HG02885 (cell line): ENCODE results near the gene ALDH7A1.
"Not testable (repeated sequence)": the region's sequence is repeated elsewhere in the genome, so short reads cannot be mapped to it uniquely, and the experiment has no call there.

Experiments
- ATAC-seq: cut with Tn5 transposase; IDR thresholded peaks from one replicate; pipeline ENCODE4 v1.9.1; 2021; ENCODE audit warnings: mild to moderate bottlenecking; ENCODE audit not compliant: unreplicated experiment, poor library complexity

ALDH7A1 gene

GRCh38 chr5:126597156-126597555 lies 2.1 kb upstream of the ALDH7A1 start:
- no peak for ATAC-seq

- ATAC-seq, result peak; percentile 25
Observed at GRCh38 chr5:126595486-126596083, 566 bp upstream of the ALDH7A1 start.

DNA sequence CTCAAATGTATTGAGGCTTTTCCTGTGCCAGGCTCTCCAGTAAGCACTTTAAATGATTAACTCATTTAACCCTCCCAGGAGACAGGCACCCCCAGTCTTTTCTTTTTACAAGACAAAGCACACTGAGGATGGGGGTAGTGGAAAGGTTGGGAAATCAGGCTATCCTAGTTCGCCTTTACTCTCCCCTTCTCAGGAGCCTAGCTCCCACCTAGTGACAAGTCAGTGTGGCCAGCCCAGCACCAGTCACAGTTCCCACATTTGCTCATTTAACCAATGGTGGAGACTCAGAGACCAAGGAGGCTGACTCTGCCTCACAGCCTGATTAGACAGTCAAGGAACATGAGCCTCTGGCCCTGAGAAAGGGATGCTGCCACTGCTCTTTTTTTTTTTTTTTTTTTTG lies 3.5 kb downstream of the ALDH7A1 start:
- ATAC-seq, result no peak

DNA sequence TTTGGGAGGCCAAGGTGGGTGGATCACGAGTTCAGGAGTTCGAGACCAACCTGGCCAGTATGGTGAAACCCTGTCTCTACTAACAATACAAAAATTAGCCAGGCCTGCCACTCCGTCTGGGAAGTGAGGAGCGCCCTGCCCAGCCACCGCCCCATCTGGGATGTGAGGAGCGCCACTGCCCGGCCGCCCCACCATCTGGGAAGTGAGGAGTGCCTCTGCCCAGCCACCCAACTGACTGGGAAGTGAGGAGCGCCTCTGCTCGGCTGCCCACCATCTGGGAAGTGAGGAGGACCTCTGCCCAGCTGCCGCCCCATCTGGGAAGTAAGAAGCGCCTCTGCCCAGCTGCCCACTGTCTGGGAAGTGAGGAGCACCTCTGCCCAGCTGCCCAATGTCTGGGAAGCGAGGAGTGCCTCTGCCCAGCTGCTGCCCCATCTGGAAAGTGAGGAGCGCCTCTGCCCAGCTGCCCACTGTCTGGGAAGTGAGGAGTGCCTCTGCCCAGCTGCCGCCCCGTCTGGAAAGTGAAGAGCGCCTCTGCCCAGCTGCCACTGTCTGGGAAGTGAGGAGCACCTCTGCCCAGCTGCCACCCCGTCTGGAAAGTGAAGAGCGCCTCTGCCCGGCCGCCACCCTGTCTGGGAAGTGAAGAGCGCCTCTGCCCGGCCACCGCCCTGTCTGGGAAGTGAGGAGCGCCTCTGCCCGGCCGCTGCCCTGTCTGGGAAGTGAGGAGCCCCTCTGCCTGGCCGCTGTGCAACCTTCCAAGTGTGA lies 5.3 kb downstream of the ALDH7A1 start:
- no peak for ATAC-seq

- no peak for ATAC-seq
Observed at GRCh38 chr5:126587551-126588390, 7.2 kb downstream of the ALDH7A1 start.

- no peak for ATAC-seq
Observed at GRCh38 chr5:126583761-126584160, 11.3 kb downstream of the ALDH7A1 start.

- ATAC-seq, result no peak
Observed at GRCh38 chr5:126579716-126580115, 15.3 kb downstream of the ALDH7A1 start.

- ATAC-seq, result no peak
Observed at GRCh38 chr5:126577415-126577814, 17.6 kb downstream of the ALDH7A1 start.

DNA sequence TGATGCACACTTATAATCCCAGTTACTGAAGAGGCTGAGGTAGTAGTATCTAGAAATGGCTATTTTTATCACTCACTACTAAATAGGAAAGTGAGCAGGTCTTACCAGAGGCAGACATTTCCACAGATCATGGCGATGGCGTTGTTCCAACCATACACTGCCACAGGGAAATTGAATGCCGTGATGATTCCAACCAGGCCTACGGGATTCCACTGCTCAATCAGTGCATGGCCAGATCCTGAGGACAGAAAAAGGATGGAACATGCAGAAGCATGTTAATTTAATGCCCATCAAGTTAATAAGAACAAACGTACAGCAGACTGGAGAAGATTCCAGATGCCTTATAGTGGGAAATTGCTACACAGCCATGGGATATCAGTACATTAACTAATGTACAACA lies 18.0 kb downstream of the ALDH7A1 start:
- ATAC-seq, result no peak

- no peak for ATAC-seq
Observed at GRCh38 chr5:126575644-126576043, 19.4 kb downstream of the ALDH7A1 start.

- ATAC-seq, result no peak
Observed at GRCh38 chr5:126568206-126568755, 26.7 kb downstream of the ALDH7A1 start.

- ATAC-seq, result peak; percentile 97
Observed at GRCh38 chr5:126562823-126563222, 32.2 kb downstream of the ALDH7A1 start.

GRCh38 chr5:126561908-126562307 lies 33.1 kb downstream of the ALDH7A1 start:
- ATAC-seq, result no peak

- not testable (repeated sequence) for ATAC-seq
Observed at GRCh38 chr5:126555101-126555500, 39.9 kb downstream of the ALDH7A1 start.

DNA sequence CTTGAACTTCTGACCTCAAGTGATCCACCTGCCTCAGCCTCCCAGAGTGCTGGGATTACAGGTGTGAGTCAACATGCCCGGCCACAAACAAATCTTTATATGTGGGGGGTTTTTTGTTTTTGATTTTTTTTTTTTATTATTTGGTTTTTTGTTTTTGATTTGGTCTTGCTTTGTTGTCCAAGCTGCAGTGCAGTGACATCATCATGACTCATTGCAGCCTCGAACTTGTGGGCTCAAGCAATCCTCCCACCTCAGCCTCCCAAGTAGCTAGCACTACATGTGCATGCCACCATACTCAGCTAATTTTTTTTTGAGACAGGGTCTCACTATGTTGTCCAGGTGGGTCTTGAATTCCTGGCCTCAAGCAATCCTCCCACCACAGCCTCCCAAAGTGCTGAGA lies 42.4 kb downstream of the ALDH7A1 start:
- no peak for ATAC-seq

DNA sequence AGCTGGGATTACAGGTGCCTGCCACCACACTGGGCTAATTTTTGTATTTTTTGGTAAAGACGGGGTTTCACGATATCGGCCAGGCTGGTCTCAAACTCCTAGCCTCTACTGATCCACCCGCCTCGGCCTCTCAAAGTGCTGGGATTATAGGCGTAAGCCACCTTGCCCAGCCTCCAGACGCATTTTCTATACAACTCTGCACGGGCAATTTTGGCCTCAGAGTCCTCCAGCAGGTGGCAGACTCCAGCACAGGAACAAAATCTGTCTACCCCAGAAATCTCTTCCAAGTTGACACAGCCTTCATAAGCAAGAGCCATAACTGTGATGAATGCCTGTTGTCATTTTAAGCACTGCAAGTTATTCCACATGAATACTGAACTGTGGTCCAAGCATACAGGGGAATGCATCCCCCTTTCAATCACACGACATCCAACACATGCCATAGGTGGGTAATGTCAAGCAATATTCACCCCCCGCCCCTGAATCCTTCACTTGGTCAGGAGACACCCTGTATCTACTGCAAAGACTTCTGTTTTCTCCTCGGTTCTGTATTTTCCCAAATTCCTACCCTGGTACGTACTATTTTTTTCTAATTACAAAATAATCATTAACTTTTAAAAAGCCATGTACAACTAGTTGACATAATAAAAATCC lies 50.8 kb downstream of the ALDH7A1 start:
- peak; percentile 79 for ATAC-seq

DNA sequence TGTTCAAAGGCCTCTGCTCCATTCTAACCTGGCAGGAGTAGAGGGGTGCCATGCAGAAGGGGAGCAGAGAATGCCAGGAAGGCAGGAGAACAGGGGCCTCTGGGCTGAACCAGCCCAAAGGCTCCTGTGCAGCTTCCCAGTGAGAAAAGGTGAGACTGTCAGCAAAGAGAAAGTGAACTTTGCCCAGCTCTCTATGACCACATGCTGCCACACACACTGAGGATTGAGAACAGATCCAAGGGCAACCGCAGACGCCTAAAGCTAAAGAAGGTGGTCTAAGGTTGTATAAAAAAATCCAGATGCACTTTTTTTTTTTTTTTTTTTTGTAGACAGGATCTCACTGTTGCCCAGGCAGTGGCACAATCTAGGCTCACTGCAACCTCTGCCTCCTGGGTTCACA lies 51.4 kb downstream of the ALDH7A1 start:
- peak; percentile 4 for ATAC-seq

DNA sequence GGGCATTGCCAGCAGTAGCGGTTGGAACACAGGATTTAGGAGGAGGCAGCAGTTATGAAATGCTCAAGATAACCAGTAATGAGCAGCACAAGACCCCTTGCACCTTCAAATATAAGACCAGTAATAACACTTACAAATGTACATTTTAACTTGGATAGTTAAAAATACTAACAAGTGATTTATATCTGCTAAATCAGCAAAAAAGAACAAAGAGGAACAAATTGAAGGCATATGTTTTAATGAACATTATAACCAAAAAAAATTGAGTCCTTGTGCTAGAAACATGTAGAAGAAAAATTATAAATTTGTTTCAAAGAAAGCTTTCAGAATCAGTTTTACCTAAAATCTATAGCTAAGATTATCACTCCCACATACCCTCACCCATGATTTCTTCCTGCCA lies 52.0 kb downstream of the ALDH7A1 start:
- no peak for ATAC-seq

- ATAC-seq, result no peak
Observed at GRCh38 chr5:126542441-126542840, 52.6 kb downstream of the ALDH7A1 start.

DNA sequence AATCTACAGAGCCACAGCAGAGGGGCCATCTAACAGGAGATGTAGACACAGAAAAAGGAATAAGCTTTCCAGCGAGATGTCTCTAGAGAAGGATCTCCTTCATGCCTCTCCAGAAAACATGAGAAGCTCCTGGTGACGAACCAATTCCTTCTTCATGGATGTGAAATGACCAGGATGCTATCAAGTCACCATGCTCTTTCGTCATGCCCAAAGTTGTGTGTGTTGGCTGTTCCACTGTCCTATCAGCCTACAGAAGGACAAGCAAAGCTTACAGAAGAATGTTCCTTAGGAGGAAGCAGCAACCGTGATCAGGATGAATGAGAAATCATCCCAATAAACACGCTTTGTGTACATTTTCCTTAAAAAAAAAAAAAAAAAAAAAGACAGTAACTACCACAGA lies 54.4 kb downstream of the ALDH7A1 start:
- ATAC-seq, result no peak
